Inferior parietal cortex (tissue), 1 donor: ENCODE data around the gene ZNF501.

ENCODE experiments used
- DNase-seq: peaks from one replicate; pipeline ENCODE4 v3.0.0-alpha.2; 2016; ENCODE audit errors: extremely low spot score

Gene ZNF501

GRCh38 chr3:44729384-44729910 is at the start of gene ZNF501:
Gene ZNF501 (plus strand): TSS chr3:44729635. CDS start chr3:44734422, 4,787 bp downstream.
- DNase-seq = peak; percentile 88

GRCh38 chr3:44680921-44681455 is 48.4 kb upstream of the ZNF501 start:
- no peak for DNase-seq

DNA sequence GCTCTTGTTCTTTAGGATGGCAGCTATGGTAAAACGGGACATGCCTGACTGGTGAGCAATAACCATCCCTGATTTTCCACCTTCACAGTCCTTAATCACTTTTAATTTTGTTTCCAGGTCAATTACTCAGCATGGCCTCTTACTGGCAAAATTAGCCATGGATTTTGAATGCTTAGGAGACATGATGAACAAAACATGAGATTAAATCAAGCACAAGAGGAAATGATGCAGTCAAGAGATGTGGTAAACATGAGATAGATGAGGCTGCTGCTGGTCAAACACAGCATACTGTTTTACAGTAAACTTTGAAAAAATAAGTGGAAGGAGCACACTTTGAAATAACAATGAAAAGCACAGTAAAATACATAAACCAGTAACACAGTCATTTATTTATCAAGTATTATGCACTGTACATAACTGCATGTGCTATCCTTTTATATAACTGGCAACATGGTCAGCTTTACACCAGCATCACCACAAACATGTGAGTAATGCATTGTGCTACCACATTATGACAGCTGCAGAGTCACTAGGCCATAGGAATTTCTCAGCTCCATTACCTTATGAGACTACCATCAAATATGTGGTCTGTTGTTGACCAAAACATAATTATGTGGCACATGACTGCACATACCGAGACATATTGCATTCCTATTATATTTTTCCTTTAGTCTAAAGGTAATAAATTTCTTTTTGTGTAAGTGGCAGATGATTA is 47.1 kb upstream of the ZNF501 start:
- DNase-seq = no peak

GRCh38 chr3:44685128-44685800 is 44.2 kb upstream of the ZNF501 start:
- peak; percentile 65 for DNase-seq

DNA sequence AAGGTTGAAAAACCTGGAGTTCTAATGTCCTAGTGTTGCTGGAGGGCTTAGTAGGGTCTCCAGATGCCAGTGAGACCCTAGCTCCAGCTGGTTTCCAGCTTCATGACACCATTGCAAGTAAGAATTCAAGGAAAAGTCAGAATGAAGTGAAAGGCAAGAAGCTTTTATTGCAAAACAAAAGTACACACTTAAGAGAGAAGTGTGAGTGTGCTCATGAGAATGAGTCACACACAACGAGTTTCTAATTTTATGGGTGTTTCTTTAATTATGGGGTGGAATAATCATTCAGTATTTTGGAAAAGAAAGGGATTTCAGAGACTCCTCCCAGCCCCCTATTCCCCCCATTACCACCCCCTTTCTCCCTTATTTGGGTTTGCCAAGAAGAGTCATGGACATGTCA is 41.5 kb upstream of the ZNF501 start:
- DNase-seq = no peak

DNA sequence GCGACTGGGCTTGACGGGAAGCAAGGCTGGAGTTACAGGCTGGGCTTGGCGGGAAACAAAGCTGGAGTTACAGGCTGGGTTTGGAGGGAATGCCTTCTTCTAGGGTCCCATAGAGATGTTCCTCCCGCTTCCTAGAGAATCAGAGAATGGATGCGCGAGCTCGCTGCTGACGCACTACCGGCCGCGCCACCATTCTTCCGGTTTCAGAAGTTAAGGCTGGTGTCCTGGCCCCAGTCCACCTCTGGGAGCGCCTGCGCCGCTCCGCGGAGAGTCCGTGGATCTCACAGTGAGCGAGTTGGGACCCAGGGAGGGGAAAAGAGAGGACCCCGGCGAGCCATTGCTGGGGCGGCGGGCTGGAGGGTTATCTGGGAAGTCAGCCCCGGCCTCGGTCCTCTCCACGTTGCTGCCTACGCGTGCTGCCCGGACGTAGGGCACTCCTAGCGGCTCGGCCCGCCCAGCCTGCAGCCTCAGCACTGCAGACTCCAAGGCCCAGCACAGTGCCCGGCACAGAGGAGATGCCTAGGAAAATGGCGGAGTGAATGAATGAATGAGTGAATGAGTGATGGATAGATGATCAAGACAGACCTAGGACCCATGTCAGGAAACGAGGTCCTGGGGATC is 16.9 kb upstream of the ZNF501 start, which contains the start of gene ZNF502:
Gene ZNF502, plus strand, starts transcription at position 206 of the 621 bp plus-strand sequence. CDS start 7,602 bp downstream, outside the sequence.
- peak; percentile 90 for DNase-seq

GRCh38 chr3:44721231-44722102 is 8.0 kb upstream of the ZNF501 start:
- DNase-seq = no peak

DNA sequence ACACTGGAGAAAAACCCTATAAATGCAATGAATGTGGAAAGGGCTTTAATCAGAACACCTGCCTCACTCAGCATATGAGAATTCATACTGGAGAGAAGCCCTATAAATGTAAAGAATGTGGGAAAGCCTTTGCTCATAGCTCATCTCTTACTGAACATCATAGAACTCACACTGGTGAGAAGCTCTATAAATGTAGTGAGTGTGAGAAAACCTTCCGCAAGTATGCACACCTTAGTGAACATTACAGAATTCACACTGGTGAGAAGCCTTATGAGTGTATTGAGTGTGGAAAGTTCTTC is 7.4 kb upstream of the ZNF501 start:
- no peak for DNase-seq

DNA sequence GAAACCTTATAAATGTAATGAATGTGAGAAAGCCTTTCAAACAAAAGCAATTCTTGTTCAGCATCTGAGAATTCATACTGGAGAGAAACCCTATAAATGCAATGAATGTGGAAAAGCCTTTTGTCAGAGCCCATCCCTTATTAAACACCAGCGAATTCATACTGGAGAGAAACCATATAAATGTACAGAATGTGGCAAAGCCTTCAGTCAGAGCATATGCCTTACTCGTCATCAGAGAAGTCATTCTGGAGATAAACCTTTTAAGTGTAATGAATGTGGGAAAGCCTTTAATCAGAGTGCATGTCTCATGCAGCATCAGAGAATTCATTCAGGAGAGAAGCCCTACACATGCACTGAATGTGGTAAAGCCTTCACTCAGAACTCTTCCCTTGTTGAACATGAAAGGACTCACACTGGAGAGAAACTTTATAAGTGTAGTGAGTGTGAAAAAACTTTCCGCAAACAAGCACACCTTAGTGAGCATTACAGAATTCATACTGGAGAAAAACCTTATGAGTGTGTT is 5.3 kb downstream of the ZNF501 start:
- DNase-seq = no peak

DNA sequence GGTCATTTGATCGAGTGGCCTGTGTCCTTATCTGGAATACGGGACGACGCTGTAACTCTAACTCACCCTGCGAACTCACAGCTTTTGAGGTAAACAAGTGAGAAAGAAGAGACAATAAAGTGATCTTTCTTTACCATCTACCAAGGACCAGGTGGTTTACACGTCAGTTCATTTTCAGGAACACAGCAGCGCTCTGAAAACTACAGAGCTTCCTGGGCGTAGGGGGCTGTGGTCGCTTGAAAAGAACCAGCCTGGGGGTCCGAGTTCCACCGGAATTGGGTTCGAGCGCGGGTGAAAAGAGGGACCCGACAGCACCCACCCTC is 31.6 kb downstream of the ZNF501 start:
- no peak for DNase-seq

- DNase-seq = peak; percentile 98
Measured at GRCh38 chr3:44761424-44762169, 32.2 kb downstream of the ZNF501 start, which contains the start of the genes KIAA1143 and KIF15. Gene KIAA1143 (minus strand): TSS chr3:44761619. CDS start chr3:44761602, 17 bp downstream. Gene KIF15 (plus strand): TSS chr3:44761794. CDS start chr3:44761866, 72 bp downstream.

DNA sequence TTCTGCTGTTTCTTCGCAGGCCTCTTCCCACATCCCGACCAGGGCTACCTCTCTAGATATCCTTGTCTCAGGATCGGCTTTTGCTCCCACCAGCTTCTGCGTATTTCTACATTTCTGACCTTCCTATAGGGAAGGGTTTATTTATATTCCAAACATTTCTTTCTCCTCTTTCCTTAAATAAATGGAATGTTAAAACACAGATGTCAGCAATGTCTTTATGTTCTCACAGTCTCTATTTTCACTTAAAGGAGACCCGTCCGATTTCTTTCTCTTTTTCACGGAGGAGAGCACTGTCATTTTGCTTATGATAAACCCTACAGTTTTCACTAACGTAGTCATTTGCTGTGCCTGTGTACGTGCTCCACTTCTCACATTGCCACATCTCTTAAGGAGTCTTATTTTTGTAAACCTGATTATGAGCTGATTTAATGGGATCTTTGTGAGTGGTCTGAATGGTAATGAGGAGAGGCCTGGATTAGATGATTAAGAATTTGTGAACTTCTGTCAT is 32.8 kb downstream of the ZNF501 start:
- DNase-seq = peak; percentile 5

- no peak for DNase-seq
Measured at GRCh38 chr3:44762690-44763089, 33.3 kb downstream of the ZNF501 start.

DNA sequence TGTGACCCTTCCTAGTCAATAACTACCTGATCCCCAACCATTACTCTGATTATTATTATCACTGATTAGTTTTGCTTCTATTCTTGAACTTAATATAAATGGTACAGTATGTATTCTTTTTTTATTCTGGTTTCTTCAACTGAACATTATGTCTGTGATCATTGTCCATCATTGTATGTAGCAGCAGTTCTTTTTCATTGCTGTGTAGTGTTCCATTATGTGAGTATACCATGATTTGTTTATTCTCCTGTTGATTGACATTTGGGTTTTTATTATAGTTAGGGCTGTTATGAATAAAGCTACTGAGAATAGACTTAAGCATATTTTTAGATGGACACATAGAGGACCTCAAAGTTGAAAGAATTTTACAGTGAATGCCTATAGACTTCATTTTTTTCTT is 34.8 kb downstream of the ZNF501 start:
- DNase-seq = no peak

DNA sequence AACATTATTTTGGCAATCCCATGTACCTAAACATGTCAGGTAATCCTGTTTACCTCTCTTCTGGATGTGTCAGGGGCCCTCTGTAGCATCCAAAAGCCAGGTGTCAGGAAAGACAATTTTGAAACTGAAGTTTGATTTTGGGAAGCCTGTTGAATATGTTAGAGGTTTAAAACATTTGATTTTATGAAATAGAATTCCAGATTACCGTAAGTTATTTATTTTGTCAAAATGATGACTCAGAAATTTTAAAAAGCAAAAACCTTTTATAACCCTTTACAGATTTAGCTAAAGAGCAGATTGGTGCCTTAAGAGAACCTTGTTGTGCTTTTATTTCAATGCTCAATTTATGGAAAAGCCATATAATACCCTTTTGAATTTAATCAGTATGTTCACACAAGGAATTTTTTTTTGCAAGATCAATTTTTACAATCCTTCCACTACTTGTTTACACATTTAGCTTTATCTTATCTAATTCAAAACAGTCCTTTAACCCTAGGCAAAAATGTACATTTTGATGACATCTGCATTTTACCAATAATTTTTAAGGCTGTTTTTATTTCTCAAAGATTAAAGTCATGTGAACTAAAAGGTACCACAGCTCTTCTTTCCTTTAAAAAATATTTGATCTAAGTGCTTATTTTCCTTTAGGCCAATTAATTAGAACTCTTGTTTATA is 42.1 kb downstream of the ZNF501 start:
- no peak for DNase-seq

GRCh38 chr3:44772099-44772442 is 42.6 kb downstream of the ZNF501 start:
- DNase-seq = no peak

- DNase-seq = no peak
Measured at GRCh38 chr3:44782891-44783290, 53.5 kb downstream of the ZNF501 start.
